CD4-positive, alpha-beta T cell treated with Interleukin-10 for 1 hour (primary cell): ENCODE results near the gene ZNF638.

Experiments
- DNase-seq: peaks from one replicate; pipeline ENCODE4 v3.0.0-alpha.2; 2020

ZNF638 gene

GRCh38 chr2:71337776-71338175, 6.2 kb downstream of the ZNF638 start:
- DNase-seq = no peak

GRCh38 chr2:71339685-71340084, 8.1 kb downstream of the ZNF638 start:
- DNase-seq = no peak

GRCh38 chr2:71340176-71340575, 8.6 kb downstream of the ZNF638 start:
- DNase-seq = no peak

- no peak for DNase-seq
Measured at GRCh38 chr2:71341645-71342044, 10.1 kb downstream of the ZNF638 start.

GRCh38 chr2:71346065-71346464, 14.5 kb downstream of the ZNF638 start:
- DNase-seq = no peak

- no peak for DNase-seq
Measured at GRCh38 chr2:71347517-71347916, 15.9 kb downstream of the ZNF638 start.

- DNase-seq = no peak
Measured at GRCh38 chr2:71348302-71348701, 16.7 kb downstream of the ZNF638 start.

- no peak for DNase-seq
Measured at GRCh38 chr2:71353248-71353647, 21.7 kb downstream of the ZNF638 start.

- DNase-seq = no peak
Measured at GRCh38 chr2:71358931-71359671, 27.5 kb downstream of the ZNF638 start.

- no peak for DNase-seq
Measured at GRCh38 chr2:71360434-71360975, 28.9 kb downstream of the ZNF638 start.

GRCh38 chr2:71361631-71362030, 30.0 kb downstream of the ZNF638 start:
- no peak for DNase-seq

GRCh38 chr2:71362447-71362846, 30.9 kb downstream of the ZNF638 start:
- no peak for DNase-seq

- no peak for DNase-seq
Measured at GRCh38 chr2:71370015-71370414, 38.4 kb downstream of the ZNF638 start.

GRCh38 chr2:71372042-71372441, 40.5 kb downstream of the ZNF638 start:
- DNase-seq = no peak

GRCh38 chr2:71379086-71379485, 47.5 kb downstream of the ZNF638 start:
- DNase-seq = no peak

GRCh38 chr2:71380665-71381064, 49.1 kb downstream of the ZNF638 start:
- no peak for DNase-seq

GRCh38 chr2:71385012-71385411, 53.4 kb downstream of the ZNF638 start:
- no peak for DNase-seq

GRCh38 chr2:71388214-71388613, 56.6 kb downstream of the ZNF638 start:
- no peak for DNase-seq

- no peak for DNase-seq
Measured at GRCh38 chr2:71389384-71390072, 57.9 kb downstream of the ZNF638 start.

- no peak for DNase-seq
Measured at GRCh38 chr2:71393216-71393615, 61.6 kb downstream of the ZNF638 start.

- no peak for DNase-seq
Measured at GRCh38 chr2:71395471-71395870, 63.9 kb downstream of the ZNF638 start.

GRCh38 chr2:71402427-71402826, 70.8 kb downstream of the ZNF638 start:
- no peak for DNase-seq

- DNase-seq = no peak
Measured at GRCh38 chr2:71409611-71410010, 78.0 kb downstream of the ZNF638 start.

- no peak for DNase-seq
Measured at GRCh38 chr2:71410696-71411095, 79.1 kb downstream of the ZNF638 start.
